Neuronal stem cell (in vitro differentiated cells): Measurements from ENCODE around the gene TMEM187.
A peak's percentile ranks its signal among the peaks of the same experiment; 100 is the strongest.

Experiments
- DNase-seq: peaks from one replicate; pipeline ENCODE4 v3.0.0-alpha.2; 2013; ENCODE audit warnings: low spot score
- H2AFZ ChIP-seq: one replicate; pipeline ENCODE4 v1.6.1; 2013; ENCODE audit warnings: mild to moderate bottlenecking, low read length, inconsistent platforms
- H2AK5ac ChIP-seq: 2 replicates; pipeline ENCODE4 v1.6.1; 2013; ENCODE audit warnings: low read depth, mild to moderate bottlenecking, inconsistent platforms, low read length, moderate library complexity, mixed read lengths
- H2BK120ac ChIP-seq: 2 replicates; pipeline ENCODE4 v1.6.1; 2013; ENCODE audit warnings: low read depth, mild to moderate bottlenecking, inconsistent platforms, low read length, moderate library complexity, mixed read lengths
- H2BK12ac ChIP-seq: one replicate; pipeline ENCODE4 v1.6.1; 2013; ENCODE audit warnings: low read length, inconsistent platforms
- H2BK15ac ChIP-seq: 2 replicates; pipeline ENCODE4 v1.6.1; 2013; ENCODE audit warnings: mild to moderate bottlenecking, low read length, inconsistent platforms, mixed read lengths
- H2BK5ac ChIP-seq: one replicate; pipeline ENCODE4 v1.6.1; 2013; ENCODE audit warnings: inconsistent platforms, mild to moderate bottlenecking, low read length, moderate library complexity
- H3K14ac ChIP-seq: one replicate; pipeline ENCODE4 v1.6.1; 2013; ENCODE audit warnings: low read length, inconsistent platforms
- H3K18ac ChIP-seq: 2 replicates; pipeline ENCODE4 v1.6.1; 2013; ENCODE audit warnings: low read length, inconsistent platforms
- H3K23ac ChIP-seq: 2 replicates; pipeline ENCODE4 v1.6.1; 2013; ENCODE audit warnings: low read depth, mild to moderate bottlenecking, mixed read lengths, low read length, inconsistent platforms; ENCODE audit not compliant: poor library complexity
- H3K27ac ChIP-seq: replicated peaks from 3 replicates; pipeline ENCODE4 v1.5.1; 2013; ENCODE audit warnings: low read length, inconsistent platforms
- H3K27me3 ChIP-seq, 3 experiments: 2 replicates each; pipeline ENCODE4 v1.6.1; 2013; ENCODE audit warnings: low read length in 3 of 3, mild to moderate bottlenecking in 2 of 3, inconsistent platforms in 1 of 3, low read depth in 1 of 3, mixed read lengths in 1 of 3, moderate library complexity in 1 of 3; ENCODE audit not compliant: control insufficient read depth in 3 of 3, insufficient read depth in 3 of 3
- H3K36me3 ChIP-seq, 2 donors: replicated peaks in 1 of 2; 2 replicates each; pipeline ENCODE4 v1.6.1; 2013; ENCODE audit warnings: low read length in 2 of 2; ENCODE audit not compliant: control insufficient read depth in 2 of 2, insufficient read depth in 2 of 2
- H3K4ac ChIP-seq: 2 replicates; pipeline ENCODE4 v1.6.1; 2013; ENCODE audit warnings: inconsistent platforms, mild to moderate bottlenecking, low read length, moderate library complexity
- H3K4me1 ChIP-seq, 2 donors: 1 replicate in 1 of 2; 2 replicates in 1 of 2; pipeline ENCODE4 v1.6.1; 2013; ENCODE audit warnings: low read length in 2 of 2, low read depth in 1 of 2; ENCODE audit not compliant: control insufficient read depth in 2 of 2, insufficient read depth in 1 of 2
- H3K4me2 ChIP-seq: one replicate; pipeline ENCODE4 v1.6.1; 2013; ENCODE audit warnings: mild to moderate bottlenecking, low read length, inconsistent platforms; ENCODE audit not compliant: insufficient read depth, poor library complexity, severe bottlenecking
- H3K4me3 ChIP-seq, 2 donors: 2 replicates each; pipeline ENCODE4 v1.5.1; 2013; ENCODE audit warnings: low read length in 2 of 2, mild to moderate bottlenecking in 2 of 2, inconsistent platforms in 1 of 2, moderate library complexity in 1 of 2
- H3K79me1 ChIP-seq: one replicate; pipeline ENCODE4 v1.6.1; 2013; ENCODE audit warnings: low read depth, mild to moderate bottlenecking, inconsistent platforms, low read length, moderate library complexity
- H3K9ac ChIP-seq: one replicate; pipeline ENCODE4 v1.6.1; 2013; ENCODE audit warnings: mild to moderate bottlenecking, low read depth, low read length, inconsistent platforms; ENCODE audit not compliant: poor library complexity
- H3K9me3 ChIP-seq, 2 donors: replicated peaks in 1 of 2; 2 replicates each; pipeline versions ENCODE3 to v1.6.1; 2013; ENCODE audit warnings: low read length in 2 of 2, mild to moderate bottlenecking in 2 of 2, inconsistent platforms in 1 of 2, low read depth in 1 of 2, mixed read lengths in 1 of 2, moderate library complexity in 1 of 2; ENCODE audit not compliant: control insufficient read depth in 2 of 2, insufficient read depth in 1 of 2
- H4K8ac ChIP-seq: one replicate; pipeline ENCODE4 v1.6.1; 2013; ENCODE audit warnings: low read depth, mild to moderate bottlenecking, inconsistent platforms, low read length, moderate library complexity
- H4K91ac ChIP-seq: one replicate; pipeline ENCODE4 v1.6.1; 2013; ENCODE audit warnings: low read length, low read depth, mild to moderate bottlenecking, inconsistent platforms; ENCODE audit not compliant: poor library complexity
- whole genome bisulfite sequencing, 2 donors: extraction: QIAGEN DNeasy Blood & Tissue Kit; methylation state at CpG; one replicate each; pipeline ENCODE4 v1.1.7; 2013; ENCODE audit warnings: missing lambda C conversion rate in 2 of 2, mixed read lengths in 1 of 2; ENCODE audit not compliant: insufficient read length in 2 of 2, insufficient replicate concordance in 1 of 2; ENCODE audit errors: extremely low coverage in 2 of 2; 5-methylcytosine and 5-hydroxymethylcytosine counted together

TMEM187 gene

DNA sequence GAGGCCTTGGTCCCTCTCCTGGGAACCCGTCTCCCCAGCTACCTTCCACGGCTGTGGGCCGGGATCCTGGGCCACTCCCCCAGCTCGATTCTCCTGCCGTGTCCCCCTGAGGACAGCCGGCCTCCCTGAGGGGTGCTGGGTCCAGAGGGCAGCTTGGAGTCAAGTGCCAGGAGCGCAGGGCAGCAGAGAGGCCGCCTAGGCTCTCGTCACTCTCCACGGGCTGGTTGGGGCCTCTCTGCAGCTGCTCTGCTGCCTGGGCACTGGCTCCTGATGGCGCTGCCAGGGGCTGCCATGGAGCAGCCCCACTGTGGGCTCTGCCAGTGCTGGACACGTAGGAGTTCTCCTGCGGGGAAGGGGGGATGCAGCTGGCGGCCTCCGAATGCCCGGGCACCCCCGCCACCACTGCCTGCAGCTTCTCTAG is 40.5 kb downstream of the TMEM187 start:
- H4K91ac ChIP-seq = no peak overlapping the region

GRCh38 chrX:154013614-154014360 is 41.2 kb downstream of the TMEM187 start:
- Histone ChIP-seq H2BK120ac (no peak overlapping the region), H3K9me3 (no peaks in the 10 kb centered on the region), H3K23ac (no peak overlapping the region), H3K4me1 (no peaks in the 10 kb centered on the region), H3K27ac (no peak overlapping the region), H3K79me1 (peaks cover 7% of the 10 kb centered on the region), H3K4ac (no peak overlapping the region), H2BK5ac (no peak overlapping the region), H2AFZ (no peak overlapping the region), H4K91ac (no peak overlapping the region), H4K8ac (no peak overlapping the region), H3K14ac (no peak overlapping the region), H2BK15ac (no peak overlapping the region), H3K4me3 (no peak overlapping the region), H3K27me3 (peaks cover 0 to 26% (median 0%) of the 10 kb centered on the region in 3 experiments), H3K36me3 (peaks cover 4 to 61% of the 10 kb centered on the region in 2 donors), H3K4me2 (no peak overlapping the region), H2BK12ac (no peak overlapping the region), H2AK5ac (no peak overlapping the region), H3K18ac (no peak overlapping the region), H3K9ac (no peak overlapping the region)
- peak; percentile 24 for DNase-seq
- WGBS, 2 donors = no CpG with 5 or more reads among the region's 20 CpGs

More for the DNA sequence above, 40.5 kb downstream of the TMEM187 start:
- Histone ChIP-seq H3K4me2 (no peak overlapping the region), H3K4me1 (no peaks in the 10 kb centered on the region), H3K9me3 (no peaks in the 10 kb centered on the region), H3K36me3 (peaks cover 4 to 55% of the 10 kb centered on the region in 2 donors), H3K9ac (no peak overlapping the region), H2BK5ac (no peak overlapping the region), H3K79me1 (peaks cover 4% of the 10 kb centered on the region), H3K4me3 (no peak overlapping the region), H2AFZ (no peak overlapping the region), H3K18ac (no peak overlapping the region), H3K27ac (no peak overlapping the region), H3K4ac (no peak overlapping the region), H3K14ac (no peak overlapping the region), H2BK120ac (no peak overlapping the region), H2BK15ac (no peak overlapping the region), H3K23ac (no peak overlapping the region), H4K8ac (no peak overlapping the region), H2AK5ac (no peak overlapping the region), H2BK12ac (no peak overlapping the region), H3K27me3 (peaks cover 0 to 24% (median 0%) of the 10 kb centered on the region in 3 experiments)
- no peak for DNase-seq
- no CpG with 5 or more reads among the region's 17 CpGs for WGBS, 2 donors

- no peak overlapping the region for H2BK120ac ChIP-seq
- no CpG with 5 or more reads among the region's 24 CpGs for WGBS, 2 donors
Observed at GRCh38 chrX:154014429-154015380, 42.2 kb downstream of the TMEM187 start.

More at GRCh38 chrX:154014429-154015380, 42.2 kb downstream of the TMEM187 start:
- no peak overlapping the region for H3K9ac ChIP-seq
- H3K27ac ChIP-seq = no peak overlapping the region
- H2AK5ac ChIP-seq = no peak overlapping the region
- H2BK15ac ChIP-seq = no peak overlapping the region
- H3K4me1 ChIP-seq = no peaks in the 10 kb centered on the region
- H3K23ac ChIP-seq = no peak overlapping the region
- no peak overlapping the region for H4K91ac ChIP-seq
- no peak overlapping the region for H2AFZ ChIP-seq
- no peak overlapping the region for H3K4me3 ChIP-seq
- H3K36me3 ChIP-seq = peaks cover 4 to 61% of the 10 kb centered on the region in 2 donors
- H4K8ac ChIP-seq = no peak overlapping the region
- peaks cover 0 to 26% (median 0%) of the 10 kb centered on the region in 3 experiments for H3K27me3 ChIP-seq
- H2BK5ac ChIP-seq = no peak overlapping the region
- H3K79me1 ChIP-seq = peaks cover 9% of the 10 kb centered on the region
- no peak overlapping the region for H3K4ac ChIP-seq
- DNase-seq = no peak
- H3K4me2 ChIP-seq = no peak overlapping the region
- H3K9me3 ChIP-seq = no peaks in the 10 kb centered on the region
- no peak overlapping the region for H2BK12ac ChIP-seq
- H3K18ac ChIP-seq = no peak overlapping the region
- H3K14ac ChIP-seq = no peak overlapping the region
